ENCODE results near the gene ANXA5. TPM values are rescaled to one million over a fixed set of nuclear protein-coding genes. Genes with fewer than 3 reads are reported as not detected.

ANXA5 gene
- total and polyA plus RNA-seq, 3 experiments from 2014 or later, result 79.7 to 183 (median 83.5) TPM

GRCh38 chr4:121675715-121676114 is 21.1 kb downstream of the ANXA5 start:
- Mint-ChIP-seq H3K9me3 (no peaks in the 10 kb centered on the region), H3K4me1 (no peaks in the 10 kb centered on the region), H3K27me3 (no peaks in the 10 kb centered on the region), H3K4me3 (no peak overlapping the region), H3K36me3 (peaks cover 7 to 77% (median 32%) of the 10 kb centered on the region in 3 donors), H3K27ac (peak overlapping the region in 1 of 8 donors; percentile 26)
- ChIA-PET CTCF (interaction anchor here (1.3 kb wide), 1 partner anchor 9 kb away, joined by 3 read pairs; no protein-coding TSS in a partner anchor), POLR2A (no interaction called here)
- Histone ChIP-seq H3K4me1 (ENCODE audit: insufficient read depth, low read length) (no peaks in the 10 kb centered on the region), H3K4me3 (ENCODE audit: low read length) (no peak overlapping the region), H3K9me3 (ENCODE audit: low read length) (no peaks in the 10 kb centered on the region), H3K36me3 (ENCODE audit: insufficient read depth, low read length) (peaks cover 15% of the 10 kb centered on the region), H3K27ac (ENCODE audit: low read depth, low read length) (no peak overlapping the region), H3K27me3 (ENCODE audit: insufficient read depth, low read length, poor library complexity, severe bottlenecking) (no peaks in the 10 kb centered on the region)
- DNase-seq, result no peak

GRCh38 chr4:121674696-121675095 is 22.1 kb downstream of the ANXA5 start:
- no peak overlapping the region for H3K27ac Mint-ChIP-seq
- Histone ChIP-seq H3K27me3 (ENCODE audit: insufficient read depth, low read length, poor library complexity, severe bottlenecking) (no peaks in the 10 kb centered on the region), H3K9me3 (ENCODE audit: low read length) (no peaks in the 10 kb centered on the region), H3K36me3 (ENCODE audit: insufficient read depth, low read length) (peaks cover 6% of the 10 kb centered on the region), H3K27ac (ENCODE audit: low read depth, low read length) (no peak overlapping the region), H3K4me1 (ENCODE audit: insufficient read depth, low read length) (no peaks in the 10 kb centered on the region), H3K4me3 (ENCODE audit: low read length) (no peak overlapping the region)
- H3K27me3 Mint-ChIP-seq, result no peaks in the 10 kb centered on the region
- DNase-seq, result no peak
- CTCF ChIA-PET, result interaction anchor here (1.3 kb wide), 1 partner anchor 10 kb away, joined by 3 read pairs; no protein-coding TSS in a partner anchor
- POLR2A ChIA-PET, result no interaction called here
- H3K4me3 Mint-ChIP-seq, result no peak overlapping the region
- H3K4me1 Mint-ChIP-seq, result no peaks in the 10 kb centered on the region
- no peaks in the 10 kb centered on the region for H3K9me3 Mint-ChIP-seq
- peaks cover 0 to 77% (median 25%) of the 10 kb centered on the region in 3 donors for H3K36me3 Mint-ChIP-seq

GRCh38 chr4:121674191-121674590 is 22.6 kb downstream of the ANXA5 start:
- Histone ChIP-seq H3K4me1 (ENCODE audit: insufficient read depth, low read length) (no peaks in the 10 kb centered on the region), H3K27me3 (ENCODE audit: insufficient read depth, low read length, poor library complexity, severe bottlenecking) (no peaks in the 10 kb centered on the region), H3K27ac (ENCODE audit: low read depth, low read length) (no peak overlapping the region), H3K4me3 (ENCODE audit: low read length) (no peak overlapping the region), H3K9me3 (ENCODE audit: low read length) (no peaks in the 10 kb centered on the region), H3K36me3 (ENCODE audit: insufficient read depth, low read length) (peaks cover 8% of the 10 kb centered on the region)
- ChIA-PET CTCF (no interaction called here), POLR2A (no interaction called here)
- H3K36me3 Mint-ChIP-seq, result peaks cover 5 to 78% (median 24%) of the 10 kb centered on the region in 3 donors
- no peak overlapping the region for H3K27ac Mint-ChIP-seq
- no peaks in the 10 kb centered on the region for H3K4me1 Mint-ChIP-seq
- H3K9me3 Mint-ChIP-seq, result no peaks in the 10 kb centered on the region
- H3K4me3 Mint-ChIP-seq, result no peak overlapping the region
- no peak for DNase-seq
- H3K27me3 Mint-ChIP-seq, result no peaks in the 10 kb centered on the region

- H3K27me3 ChIP-seq (ENCODE audit: insufficient read depth, low read length, poor library complexity, severe bottlenecking), result no peaks in the 10 kb centered on the region
- Mint-ChIP-seq H3K4me3 (no peak overlapping the region), H3K36me3 (peaks cover 12 to 69% (median 41%) of the 10 kb centered on the region in 3 donors), H3K9me3 (no peaks in the 10 kb centered on the region), H3K4me1 (no peaks in the 10 kb centered on the region), H3K27me3 (no peaks in the 10 kb centered on the region), H3K27ac (no peak overlapping the region)
- H3K27ac ChIP-seq (ENCODE audit: low read depth, low read length), result no peak overlapping the region
- DNase-seq, result no peak
- ChIA-PET CTCF (no interaction called here), POLR2A (no interaction called here)
- no peaks in the 10 kb centered on the region for H3K4me1 ChIP-seq (ENCODE audit: insufficient read depth, low read length)
- no peaks in the 10 kb centered on the region for H3K9me3 ChIP-seq (ENCODE audit: low read length)
- no peak overlapping the region for H3K4me3 ChIP-seq (ENCODE audit: low read length)
- H3K36me3 ChIP-seq (ENCODE audit: insufficient read depth, low read length), result peaks cover 14% of the 10 kb centered on the region
Measured at GRCh38 chr4:121669163-121669550, 27.6 kb downstream of the ANXA5 start.

- Mint-ChIP-seq H3K4me1 (no peaks in the 10 kb centered on the region), H3K27ac (peak overlapping the region in 2 of 8 donors; percentile 4 to 13), H3K27me3 (no peaks in the 10 kb centered on the region), H3K36me3 (peaks cover 16 to 69% (median 46%) of the 10 kb centered on the region in 3 donors), H3K4me3 (no peak overlapping the region), H3K9me3 (no peaks in the 10 kb centered on the region)
- H3K36me3 ChIP-seq (ENCODE audit: insufficient read depth, low read length), result peaks cover 14% of the 10 kb centered on the region
- H3K27ac ChIP-seq (ENCODE audit: low read depth, low read length), result no peak overlapping the region
- DNase-seq, result no peak
- no peak overlapping the region for H3K4me3 ChIP-seq (ENCODE audit: low read length)
- H3K9me3 ChIP-seq (ENCODE audit: low read length), result no peaks in the 10 kb centered on the region
- CTCF ChIA-PET, result no interaction called here
- POLR2A ChIA-PET, result no interaction called here
- no peaks in the 10 kb centered on the region for H3K4me1 ChIP-seq (ENCODE audit: insufficient read depth, low read length)
- no peaks in the 10 kb centered on the region for H3K27me3 ChIP-seq (ENCODE audit: insufficient read depth, low read length, poor library complexity, severe bottlenecking)
Measured at GRCh38 chr4:121668368-121669162, 28.2 kb downstream of the ANXA5 start.

- Mint-ChIP-seq H3K27me3 (no peaks in the 10 kb centered on the region), H3K36me3 (peaks cover 24 to 53% (median 35%) of the 10 kb centered on the region in 3 donors), H3K9me3 (no peaks in the 10 kb centered on the region), H3K27ac (peak overlapping the region in 1 of 8 donors; percentile 44), H3K4me3 (no peak overlapping the region), H3K4me1 (no peaks in the 10 kb centered on the region)
- no peak overlapping the region for H3K27ac ChIP-seq (ENCODE audit: low read depth, low read length)
- peaks cover 8% of the 10 kb centered on the region for H3K36me3 ChIP-seq (ENCODE audit: insufficient read depth, low read length)
- CTCF ChIA-PET, result no interaction called here
- H3K4me3 ChIP-seq (ENCODE audit: low read length), result no peak overlapping the region
- H3K27me3 ChIP-seq (ENCODE audit: insufficient read depth, low read length, poor library complexity, severe bottlenecking), result no peaks in the 10 kb centered on the region
- DNase-seq, result no peak
- POLR2A ChIA-PET, result no interaction called here
- no peaks in the 10 kb centered on the region for H3K4me1 ChIP-seq (ENCODE audit: insufficient read depth, low read length)
- no peaks in the 10 kb centered on the region for H3K9me3 ChIP-seq (ENCODE audit: low read length)
Measured at GRCh38 chr4:121666091-121666679, 30.6 kb downstream of the ANXA5 start.

GRCh38 chr4:121665371-121665770 is 31.4 kb downstream of the ANXA5 start:
- H3K4me1 Mint-ChIP-seq, result peaks cover 0 to 4% (median 0%) of the 10 kb centered on the region in 3 donors
- Histone ChIP-seq H3K4me1 (ENCODE audit: insufficient read depth, low read length) (no peaks in the 10 kb centered on the region), H3K4me3 (ENCODE audit: low read length) (no peak overlapping the region), H3K27ac (ENCODE audit: low read depth, low read length) (no peak overlapping the region), H3K9me3 (ENCODE audit: low read length) (no peaks in the 10 kb centered on the region), H3K27me3 (ENCODE audit: insufficient read depth, low read length, poor library complexity, severe bottlenecking) (no peaks in the 10 kb centered on the region), H3K36me3 (ENCODE audit: insufficient read depth, low read length) (peaks cover 8% of the 10 kb centered on the region)
- DNase-seq, result no peak
- H3K4me3 Mint-ChIP-seq, result no peak overlapping the region
- ChIA-PET POLR2A (no interaction called here), CTCF (no interaction called here)
- H3K36me3 Mint-ChIP-seq, result peaks cover 24 to 48% (median 35%) of the 10 kb centered on the region in 3 donors
- no peaks in the 10 kb centered on the region for H3K27me3 Mint-ChIP-seq
- no peak overlapping the region for H3K27ac Mint-ChIP-seq
- H3K9me3 Mint-ChIP-seq, result no peaks in the 10 kb centered on the region

GRCh38 chr4:121662225-121662624 is 34.6 kb downstream of the ANXA5 start:
- Histone ChIP-seq H3K27ac (ENCODE audit: low read depth, low read length) (no peak overlapping the region), H3K27me3 (ENCODE audit: insufficient read depth, low read length, poor library complexity, severe bottlenecking) (no peaks in the 10 kb centered on the region), H3K9me3 (ENCODE audit: low read length) (no peaks in the 10 kb centered on the region), H3K4me3 (ENCODE audit: low read length) (no peak overlapping the region), H3K36me3 (ENCODE audit: insufficient read depth, low read length) (no peaks in the 10 kb centered on the region), H3K4me1 (ENCODE audit: insufficient read depth, low read length) (no peaks in the 10 kb centered on the region)
- Mint-ChIP-seq H3K27ac (no peak overlapping the region), H3K27me3 (no peaks in the 10 kb centered on the region), H3K9me3 (no peaks in the 10 kb centered on the region), H3K4me3 (no peak overlapping the region), H3K4me1 (peaks cover 0 to 5% (median 0%) of the 10 kb centered on the region in 3 donors), H3K36me3 (peaks cover 19 to 23% (median 21%) of the 10 kb centered on the region in 3 donors)
- ChIA-PET POLR2A (no interaction called here), CTCF (no interaction called here)
- no peak for DNase-seq
